HG03039 (cell line): ENCODE results near the gene TMEM14C.

ENCODE experiments used
- ATAC-seq: cut with Tn5 transposase; IDR thresholded peaks from one replicate; pipeline ENCODE4 v1.9.1; 2021; ENCODE audit warnings: mild to moderate bottlenecking, moderate library complexity; ENCODE audit not compliant: unreplicated experiment

Gene TMEM14C

GRCh38 chr6:10759884-10760329 lies 37.0 kb downstream of the TMEM14C start:
- ATAC-seq: no peak

DNA sequence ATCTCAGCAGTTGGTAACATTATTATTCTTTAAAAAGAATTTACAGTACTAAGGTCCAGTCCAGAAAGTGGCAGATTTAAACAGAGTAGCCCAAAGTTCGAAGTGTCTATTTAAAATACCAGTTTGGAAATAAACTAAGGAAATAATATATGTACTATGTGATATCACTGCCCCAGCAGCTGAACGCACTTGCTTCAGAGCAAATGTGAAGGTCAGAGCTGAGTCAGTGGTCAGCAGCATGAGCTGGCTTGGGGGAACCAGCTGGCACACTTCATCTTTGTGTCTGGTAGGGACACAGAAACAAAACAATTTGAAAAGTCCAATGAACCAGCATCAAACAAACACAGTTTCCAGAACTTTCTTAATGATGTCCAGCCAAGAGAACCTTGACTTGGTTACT lies 40.1 kb downstream of the TMEM14C start:
- no peak for ATAC-seq

DNA sequence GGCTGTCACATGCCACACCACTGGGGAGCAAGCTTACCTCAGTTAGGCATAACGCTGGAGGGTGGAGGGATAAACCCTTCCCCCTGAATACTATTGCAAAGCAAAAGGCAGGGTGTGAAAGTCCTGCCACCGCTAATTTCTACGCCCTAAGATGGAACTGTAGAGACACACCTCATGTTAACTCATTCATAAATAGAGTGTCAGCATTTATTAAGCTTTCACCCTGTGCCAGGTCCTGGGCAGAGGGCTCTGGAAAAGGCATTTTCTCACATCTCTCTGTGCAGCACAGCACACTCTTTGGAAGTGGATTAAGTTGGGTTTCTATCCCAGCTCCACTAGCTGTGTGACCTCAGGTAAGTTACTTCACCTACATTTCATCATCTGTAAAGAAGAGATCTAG lies 46.5 kb downstream of the TMEM14C start:
- no peak for ATAC-seq

- ATAC-seq: no peak
Measured at GRCh38 chr6:10771371-10771894, 48.6 kb downstream of the TMEM14C start.

DNA sequence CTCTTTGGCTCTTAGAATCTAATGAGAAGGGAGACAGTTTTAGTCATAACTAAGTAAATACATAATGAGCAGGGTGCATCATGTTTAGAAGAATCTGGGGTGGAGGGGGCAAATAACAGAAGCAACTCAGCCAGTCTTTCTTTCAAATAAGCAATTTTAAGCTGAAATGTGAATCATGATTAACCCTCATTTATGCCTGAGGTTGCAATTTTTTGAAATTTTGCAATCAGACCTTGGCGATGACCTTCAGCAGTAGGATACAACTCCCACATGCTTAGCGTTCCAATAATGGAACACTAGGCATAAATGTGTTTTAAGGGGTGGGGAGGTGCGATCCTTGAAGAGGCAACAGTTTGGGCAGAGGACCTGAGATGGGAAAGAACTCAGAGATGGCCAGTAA lies 55.4 kb downstream of the TMEM14C start:
- ATAC-seq: no peak

GRCh38 chr6:10779076-10779475 lies 56.2 kb downstream of the TMEM14C start:
- ATAC-seq: no peak
